ENCODE measurements around the gene TMEM140. TPM values are rescaled to one million over a fixed set of nuclear protein-coding genes. Genes with fewer than 3 reads are reported as not detected.

TMEM140 gene
- total RNA-seq, 2 donors from 2014 or later, result 11.7 to 16.6 TPM

DNA sequence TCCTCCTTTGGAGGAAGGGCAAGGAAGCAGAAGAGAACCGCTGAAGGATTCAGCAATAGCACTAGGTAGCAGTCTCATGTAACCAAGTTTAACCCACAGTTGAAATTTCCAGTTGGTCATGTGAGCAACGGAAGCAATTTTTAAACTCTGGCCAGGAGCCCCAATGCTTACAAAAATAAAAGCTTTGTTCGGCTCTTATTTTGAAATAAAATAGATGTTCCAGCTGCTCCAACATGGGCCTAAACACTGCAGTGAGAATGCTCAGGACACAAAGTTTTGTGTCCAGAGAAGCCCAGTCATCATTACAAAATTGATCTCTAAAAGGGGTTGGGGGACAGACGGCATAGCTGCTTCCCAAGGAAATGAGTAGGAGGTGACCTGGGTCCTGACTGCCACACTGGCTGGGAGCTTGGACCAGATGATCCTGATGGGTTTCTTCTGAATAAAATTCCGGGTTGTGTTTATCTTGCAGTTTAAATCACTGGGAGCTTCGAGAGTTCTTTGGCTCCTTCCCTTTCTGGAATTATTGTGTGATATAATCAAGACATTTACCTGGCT lies 452 bp upstream of the TMEM140 start:
- Mint-ChIP-seq H3K27me3 (no peaks in the 10 kb centered on the region), H3K9me3 (peaks cover 3% of the 10 kb centered on the region), H3K36me3 (ENCODE audit: low read depth) (peaks cover 12% of the 10 kb centered on the region), H3K27ac (peak overlapping the region; percentile 95), H3K4me1 (peaks cover 19% of the 10 kb centered on the region), H3K4me3 (peak overlapping the region; percentile 94)
- peak; percentile 39 for ATAC-seq (replicated peaks)

DNA sequence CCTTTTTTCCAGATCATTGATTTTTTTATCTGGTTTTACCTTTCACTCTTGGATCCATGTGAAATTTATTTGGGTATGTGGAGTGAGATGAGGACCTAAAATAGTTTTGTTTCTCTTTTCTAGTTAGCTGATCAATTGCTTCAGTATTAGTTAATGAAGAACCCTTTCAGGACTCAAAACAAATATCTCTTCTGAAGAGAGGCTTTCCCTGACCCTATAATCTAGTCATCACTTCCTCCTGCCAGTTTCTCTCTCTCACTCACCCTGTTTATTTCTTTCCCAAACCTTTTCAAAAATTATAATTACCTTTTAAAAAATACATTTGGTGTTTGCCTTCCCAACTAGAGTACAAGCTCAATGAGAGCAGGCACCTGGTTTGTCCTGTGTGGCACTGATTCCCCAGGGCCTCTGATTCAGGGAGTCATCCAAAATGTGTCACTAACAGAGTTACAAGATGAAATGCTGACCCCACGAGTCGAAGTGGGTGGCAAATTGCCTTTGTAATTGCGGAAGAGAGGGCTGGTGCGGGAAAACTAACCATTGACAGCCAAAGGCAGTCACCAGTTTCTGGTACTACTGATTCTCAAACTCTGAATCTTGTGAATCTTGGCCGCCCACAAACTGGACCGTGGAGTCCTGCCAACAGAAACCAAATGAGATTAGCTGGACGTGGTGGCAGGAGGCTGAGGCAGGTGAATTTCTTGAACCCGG lies 2.4 kb downstream of the TMEM140 start:
- no peaks in the 10 kb centered on the region for H3K27me3 Mint-ChIP-seq
- H3K4me3 Mint-ChIP-seq, result peak overlapping the region; percentile 94
- peaks cover 3% of the 10 kb centered on the region for H3K9me3 Mint-ChIP-seq
- peak overlapping the region; percentile 26 for H3K27ac Mint-ChIP-seq
- peaks cover 32% of the 10 kb centered on the region for H3K4me1 Mint-ChIP-seq
- ATAC-seq (replicated peaks), result no peak
- peaks cover 38% of the 10 kb centered on the region for H3K36me3 Mint-ChIP-seq (ENCODE audit: low read depth)

DNA sequence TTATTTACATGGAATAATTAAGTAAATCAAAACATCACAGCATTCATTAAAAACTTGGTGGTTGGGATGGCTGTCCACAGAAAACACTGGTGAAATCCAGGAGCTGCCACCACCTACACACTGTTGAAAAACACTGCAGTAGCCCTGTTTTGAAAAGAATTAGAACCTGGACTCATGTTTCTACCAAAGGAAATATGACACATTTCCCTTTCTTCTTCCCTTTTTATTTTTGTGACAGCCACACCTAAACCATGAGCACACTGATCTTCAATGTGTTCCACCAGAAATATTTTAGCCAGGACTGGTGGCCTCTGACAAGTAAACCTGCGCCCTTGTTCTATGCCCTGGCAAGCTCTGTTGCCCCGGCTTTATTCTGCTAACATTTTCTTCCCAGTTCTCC lies 3.3 kb downstream of the TMEM140 start:
- Mint-ChIP-seq H3K9me3 (peaks cover 2% of the 10 kb centered on the region), H3K27ac (peak overlapping the region; percentile 51), H3K4me3 (peak overlapping the region; percentile 94), H3K36me3 (ENCODE audit: low read depth) (peaks cover 43% of the 10 kb centered on the region), H3K27me3 (no peaks in the 10 kb centered on the region), H3K4me1 (peaks cover 27% of the 10 kb centered on the region)
- no peak for ATAC-seq (replicated peaks)

DNA sequence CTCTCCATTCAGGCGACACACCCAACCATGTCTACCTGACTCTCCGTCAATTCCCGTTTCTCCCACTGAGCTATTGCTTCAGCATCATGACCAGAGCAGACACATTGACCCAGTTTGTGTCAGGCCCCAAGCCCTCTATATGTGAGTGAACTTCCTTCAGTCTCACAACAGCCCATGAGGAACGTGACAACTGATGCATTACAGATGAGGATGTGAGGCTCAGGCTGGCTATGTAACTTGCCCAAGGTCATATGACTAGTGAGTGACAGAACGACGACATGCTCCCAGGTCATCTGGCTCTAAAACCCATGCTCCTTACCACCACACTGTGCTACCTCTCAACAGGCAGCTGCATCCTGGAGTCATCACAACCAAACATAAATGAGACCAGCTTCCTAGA lies 3.7 kb downstream of the TMEM140 start:
- Mint-ChIP-seq H3K27me3 (no peaks in the 10 kb centered on the region), H3K9me3 (peaks cover 6% of the 10 kb centered on the region), H3K27ac (peak overlapping the region; percentile 51), H3K4me3 (peak overlapping the region; percentile 94), H3K4me1 (peaks cover 24% of the 10 kb centered on the region), H3K36me3 (ENCODE audit: low read depth) (peaks cover 47% of the 10 kb centered on the region)
- no peak for ATAC-seq (replicated peaks)

DNA sequence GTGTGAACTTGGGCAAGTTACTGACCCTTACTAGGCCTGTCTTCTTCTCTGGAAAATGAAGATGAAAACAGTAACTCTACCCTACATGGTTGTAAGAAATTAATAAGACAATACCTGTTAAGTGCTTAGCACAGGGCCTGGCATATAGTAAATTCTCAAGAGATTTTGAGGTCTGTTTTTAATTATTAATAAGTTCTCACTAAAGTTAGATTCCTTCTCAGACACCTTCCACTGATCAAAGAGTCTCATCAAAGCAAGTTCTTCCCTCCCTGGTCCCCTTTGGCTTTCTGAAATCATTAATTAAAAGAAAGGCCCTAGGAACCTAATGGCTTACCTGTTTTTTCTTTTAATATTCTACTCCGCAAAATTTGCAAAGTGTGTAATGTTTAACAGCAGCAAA lies 4.6 kb downstream of the TMEM140 start:
- Mint-ChIP-seq H3K27ac (no peak overlapping the region), H3K4me3 (no peak overlapping the region), H3K27me3 (no peaks in the 10 kb centered on the region), H3K4me1 (peaks cover 23% of the 10 kb centered on the region), H3K9me3 (peaks cover 13% of the 10 kb centered on the region), H3K36me3 (ENCODE audit: low read depth) (peaks cover 55% of the 10 kb centered on the region)
- no peak for ATAC-seq (replicated peaks)

DNA sequence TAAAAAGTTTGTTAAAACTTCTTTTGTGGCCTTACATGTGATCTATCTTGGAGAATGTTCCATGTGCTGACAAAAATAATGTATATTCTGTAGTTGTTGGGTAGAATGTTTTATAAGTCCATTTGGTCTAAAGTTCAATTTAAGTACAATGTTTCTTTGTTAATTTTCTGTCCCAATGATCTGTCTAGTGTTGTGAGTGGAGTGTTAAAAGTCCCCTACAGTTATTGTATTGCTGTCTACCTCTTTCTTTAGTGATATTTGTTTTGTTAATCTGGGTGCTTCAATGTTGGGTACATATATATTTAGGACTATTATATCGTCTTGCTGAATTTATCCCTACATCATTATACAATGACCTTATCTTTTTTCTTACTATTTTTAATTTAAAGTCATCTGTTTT lies 6.9 kb downstream of the TMEM140 start:
- ATAC-seq (replicated peaks), result no peak
- H3K4me1 Mint-ChIP-seq, result peaks cover 28% of the 10 kb centered on the region
- no peak overlapping the region for H3K4me3 Mint-ChIP-seq
- H3K27ac Mint-ChIP-seq, result no peak overlapping the region
- peaks cover 13% of the 10 kb centered on the region for H3K9me3 Mint-ChIP-seq
- H3K27me3 Mint-ChIP-seq, result no peaks in the 10 kb centered on the region
- H3K36me3 Mint-ChIP-seq (ENCODE audit: low read depth), result peaks cover 65% of the 10 kb centered on the region

DNA sequence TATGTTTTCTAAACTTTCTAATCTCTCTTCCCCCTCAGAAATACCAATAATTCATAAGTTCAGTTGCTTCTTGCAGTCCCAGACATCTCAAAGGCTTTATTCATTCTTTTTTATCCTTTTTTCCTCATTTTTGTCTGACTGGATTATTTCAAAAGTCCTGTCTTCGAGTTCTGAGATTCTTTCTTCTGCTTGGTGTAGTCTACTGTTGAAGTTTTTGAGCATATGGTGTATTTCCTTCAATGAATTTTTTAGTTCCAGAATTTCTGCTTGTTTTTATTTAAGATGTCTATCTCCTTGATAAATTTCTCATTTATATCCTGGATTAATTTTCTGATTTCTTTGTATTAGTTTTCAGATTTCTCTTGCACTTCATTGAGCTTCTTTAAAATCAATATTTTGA lies 8.4 kb downstream of the TMEM140 start:
- ATAC-seq (replicated peaks), result no peak
- no peak overlapping the region for H3K4me3 Mint-ChIP-seq
- H3K4me1 Mint-ChIP-seq, result peaks cover 33% of the 10 kb centered on the region
- H3K27me3 Mint-ChIP-seq, result no peaks in the 10 kb centered on the region
- no peak overlapping the region for H3K27ac Mint-ChIP-seq
- H3K36me3 Mint-ChIP-seq (ENCODE audit: low read depth), result peaks cover 76% of the 10 kb centered on the region
- H3K9me3 Mint-ChIP-seq, result peaks cover 17% of the 10 kb centered on the region

DNA sequence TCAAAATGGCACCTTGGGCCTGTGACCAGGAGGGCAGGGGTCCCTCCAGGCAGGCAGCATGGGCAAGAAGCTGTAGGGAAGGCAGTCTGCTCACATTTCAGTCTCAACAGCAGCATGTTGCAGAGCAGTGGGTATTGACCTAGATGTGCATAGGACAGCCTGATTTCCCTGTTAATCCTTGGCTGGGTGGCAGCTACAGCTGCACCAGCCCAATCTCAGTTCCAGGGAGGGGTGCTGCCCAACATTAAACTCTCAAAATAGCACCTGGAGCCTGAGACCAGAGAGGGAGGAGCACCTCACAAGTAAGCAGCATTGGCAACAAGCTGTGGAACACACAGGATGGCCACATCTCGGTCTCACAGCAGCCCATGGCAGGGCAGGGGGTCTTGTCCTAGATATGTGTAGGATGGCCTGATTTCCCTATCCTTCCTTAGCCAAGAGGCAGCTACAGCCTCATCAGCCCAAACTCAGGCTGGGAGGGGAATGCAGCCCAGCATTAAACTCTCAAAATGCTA lies 10.3 kb downstream of the TMEM140 start:
- H3K36me3 Mint-ChIP-seq (ENCODE audit: low read depth), result peaks cover 77% of the 10 kb centered on the region
- peaks cover 33% of the 10 kb centered on the region for H3K4me1 Mint-ChIP-seq
- peak overlapping the region; percentile 91 for H3K27ac Mint-ChIP-seq
- ATAC-seq (replicated peaks), result no peak
- H3K27me3 Mint-ChIP-seq, result no peaks in the 10 kb centered on the region
- H3K4me3 Mint-ChIP-seq, result no peak overlapping the region
- H3K9me3 Mint-ChIP-seq, result peaks cover 17% of the 10 kb centered on the region

DNA sequence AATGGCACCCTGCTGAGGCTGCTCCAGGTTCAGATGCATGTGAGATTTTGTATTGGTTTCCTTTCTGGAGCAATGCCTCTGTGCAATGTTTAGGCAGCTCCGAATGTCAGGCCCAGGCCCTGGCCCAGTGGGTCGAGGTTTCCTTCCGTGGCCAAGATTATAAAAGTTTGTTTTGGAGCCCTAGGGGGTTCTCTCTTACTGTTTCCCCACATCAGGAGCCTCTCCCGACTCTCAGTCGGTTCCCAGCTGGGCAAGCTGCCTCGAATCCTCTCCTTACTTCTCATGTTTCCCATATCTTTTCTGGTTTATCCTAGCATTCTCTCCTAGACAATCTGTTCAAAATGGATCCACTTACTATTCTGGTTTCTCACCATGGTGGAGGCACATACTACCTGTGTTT lies 11.0 kb downstream of the TMEM140 start:
- H3K36me3 Mint-ChIP-seq (ENCODE audit: low read depth), result peaks cover 71% of the 10 kb centered on the region
- no peak for ATAC-seq (replicated peaks)
- peak overlapping the region; percentile 91 for H3K27ac Mint-ChIP-seq
- H3K27me3 Mint-ChIP-seq, result no peaks in the 10 kb centered on the region
- no peak overlapping the region for H3K4me3 Mint-ChIP-seq
- H3K4me1 Mint-ChIP-seq, result peaks cover 32% of the 10 kb centered on the region
- H3K9me3 Mint-ChIP-seq, result peaks cover 17% of the 10 kb centered on the region

DNA sequence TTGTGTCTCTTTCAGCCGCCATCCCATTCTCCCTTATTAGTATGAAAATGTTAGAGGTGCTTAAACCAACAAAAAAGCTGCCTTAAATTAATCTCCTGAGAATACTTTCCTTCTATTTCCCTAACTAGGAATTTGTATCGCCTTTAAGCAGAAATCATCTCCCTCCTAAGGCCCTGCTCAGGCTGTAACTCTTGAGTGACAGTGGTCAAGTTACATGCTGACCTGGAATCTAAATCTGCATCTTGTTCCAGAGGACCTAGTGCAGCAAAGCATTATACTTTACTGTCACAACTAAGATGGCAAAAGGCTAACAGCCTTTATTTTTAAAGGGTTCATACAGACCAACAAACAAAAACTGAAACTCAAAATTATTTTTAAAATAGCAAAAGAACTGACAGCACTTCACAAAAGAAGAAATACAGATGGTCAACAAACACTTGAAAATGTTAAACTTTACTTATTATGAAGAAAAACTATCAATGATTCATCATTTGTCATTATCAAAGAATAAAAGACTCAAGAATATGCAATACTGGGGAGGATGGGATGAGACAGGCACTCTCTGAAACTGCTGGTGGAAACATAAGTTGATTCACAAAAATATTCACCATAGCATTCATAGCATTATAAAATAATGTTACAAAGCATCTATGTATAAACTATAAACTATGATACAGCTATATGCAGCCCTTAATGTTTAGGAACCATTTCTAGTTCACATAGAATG lies 11.7 kb downstream of the TMEM140 start:
- peak; percentile 62 for ATAC-seq (replicated peaks)
- H3K4me1 Mint-ChIP-seq, result peaks cover 30% of the 10 kb centered on the region
- peaks cover 17% of the 10 kb centered on the region for H3K9me3 Mint-ChIP-seq
- peak overlapping the region; percentile 91 for H3K27ac Mint-ChIP-seq
- H3K4me3 Mint-ChIP-seq, result peak overlapping the region; percentile 67
- peaks cover 71% of the 10 kb centered on the region for H3K36me3 Mint-ChIP-seq (ENCODE audit: low read depth)
- no peaks in the 10 kb centered on the region for H3K27me3 Mint-ChIP-seq

DNA sequence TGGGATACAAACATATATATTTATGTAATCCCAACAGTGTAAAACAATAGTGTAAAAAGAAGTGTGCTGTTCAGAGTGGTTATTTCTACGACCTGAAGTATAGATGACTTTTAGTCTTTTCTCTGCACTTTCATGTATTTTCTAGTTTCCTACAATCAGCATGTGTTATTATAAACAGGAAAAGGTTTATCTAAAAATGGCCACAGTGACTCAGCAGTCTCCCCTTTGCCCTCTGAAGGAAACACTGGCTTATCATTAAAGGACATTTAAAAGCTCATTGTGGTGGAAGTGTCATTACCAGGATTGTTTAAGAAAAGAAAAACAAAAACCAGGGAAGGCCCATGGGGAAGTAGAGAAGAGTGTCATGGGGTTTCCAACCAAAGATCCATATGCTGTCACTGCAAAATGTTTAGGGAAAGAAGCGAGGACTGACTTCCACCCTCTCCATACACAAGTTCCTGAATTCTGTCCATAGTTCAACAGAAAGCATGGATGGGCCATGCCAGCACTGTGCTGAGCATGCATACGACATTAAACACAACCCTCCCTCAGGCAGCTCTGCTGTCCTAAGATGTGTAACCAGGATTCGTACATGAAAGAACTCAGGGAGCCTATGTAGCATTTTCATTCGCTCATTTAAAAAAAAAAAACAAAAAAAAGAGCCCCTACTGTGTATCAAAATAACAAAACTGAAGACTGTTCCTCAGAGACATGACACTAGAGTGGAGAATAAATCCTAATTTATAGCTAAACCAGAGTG lies 12.4 kb downstream of the TMEM140 start:
- peaks cover 25% of the 10 kb centered on the region for H3K4me1 Mint-ChIP-seq
- peak overlapping the region; percentile 67 for H3K4me3 Mint-ChIP-seq
- H3K36me3 Mint-ChIP-seq (ENCODE audit: low read depth), result peaks cover 73% of the 10 kb centered on the region
- H3K9me3 Mint-ChIP-seq, result peaks cover 17% of the 10 kb centered on the region
- no peaks in the 10 kb centered on the region for H3K27me3 Mint-ChIP-seq
- H3K27ac Mint-ChIP-seq, result peak overlapping the region; percentile 91
- peak; percentile 73 for ATAC-seq (replicated peaks)

DNA sequence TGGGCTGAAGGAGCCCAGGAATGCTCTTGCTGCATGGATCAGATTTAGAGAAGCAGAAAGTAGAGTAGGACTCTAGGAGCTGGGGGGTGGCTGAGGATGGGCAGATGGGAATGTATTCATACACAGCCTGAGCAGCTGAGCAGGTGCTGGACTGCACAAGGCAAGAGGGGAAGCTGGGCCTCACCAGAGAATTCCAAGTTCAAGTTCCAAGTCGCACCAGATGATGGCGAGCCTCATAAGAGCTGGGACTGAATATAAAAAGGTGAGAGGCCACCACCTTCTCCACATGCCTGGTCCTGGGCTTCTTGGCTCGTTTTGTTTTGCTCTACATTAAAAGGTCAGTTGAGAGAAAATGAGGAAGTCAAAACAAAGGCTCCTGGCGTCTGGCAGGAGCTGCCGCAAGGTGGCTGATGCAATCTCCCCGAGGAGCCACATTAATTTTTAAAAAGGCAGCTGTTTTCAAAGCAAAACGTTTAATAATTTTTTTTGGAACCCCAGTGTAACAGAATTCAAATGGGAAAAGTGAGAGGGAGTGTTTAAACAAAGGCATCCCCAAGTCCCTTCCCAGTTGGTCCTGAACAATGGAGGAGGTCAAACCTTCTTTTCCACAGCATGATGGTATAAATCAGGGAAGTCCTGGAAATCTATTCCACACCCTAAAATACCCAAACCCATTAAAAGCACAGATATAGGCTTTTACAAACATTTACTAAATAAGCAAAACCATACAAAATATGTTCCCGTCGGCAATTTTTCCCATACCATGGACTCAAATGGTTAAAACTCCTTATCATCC lies 13.2 kb downstream of the TMEM140 start:
- Mint-ChIP-seq H3K9me3 (peaks cover 16% of the 10 kb centered on the region), H3K4me1 (peaks cover 25% of the 10 kb centered on the region), H3K27me3 (no peaks in the 10 kb centered on the region), H3K27ac (peak overlapping the region; percentile 91), H3K4me3 (peak overlapping the region; percentile 67), H3K36me3 (ENCODE audit: low read depth) (peaks cover 77% of the 10 kb centered on the region)
- no peak for ATAC-seq (replicated peaks)

DNA sequence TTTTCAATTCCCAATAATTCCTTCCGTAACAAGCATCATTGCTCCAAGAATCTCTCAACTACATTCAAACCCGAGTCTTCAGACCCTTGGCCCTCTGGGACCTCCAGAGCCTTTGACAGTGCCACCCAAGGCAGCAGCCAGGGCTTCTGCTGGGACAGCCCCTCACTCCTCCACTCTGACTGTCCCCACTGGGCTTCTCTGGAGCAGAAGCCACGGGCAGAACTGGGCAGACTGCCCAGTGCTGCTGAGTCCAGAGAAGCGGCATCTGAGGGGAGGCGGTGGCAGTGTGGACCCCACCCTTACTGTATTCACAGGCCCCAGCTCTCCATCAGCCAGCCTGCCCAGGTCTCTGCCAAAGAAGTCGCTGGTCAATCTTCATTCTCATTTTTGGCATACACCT lies 13.8 kb downstream of the TMEM140 start:
- no peak for ATAC-seq (replicated peaks)
- Mint-ChIP-seq H3K9me3 (peaks cover 10% of the 10 kb centered on the region), H3K4me3 (no peak overlapping the region), H3K4me1 (peaks cover 25% of the 10 kb centered on the region), H3K36me3 (ENCODE audit: low read depth) (peaks cover 77% of the 10 kb centered on the region), H3K27ac (peak overlapping the region; percentile 91), H3K27me3 (no peaks in the 10 kb centered on the region)

Data from activated T-helper 17 cell treated with anti-CD3 and anti-CD28 coated beads, Interleukin-2, amount 50 U/mL, for 72 hours (primary cell).